Measurements from ENCODE around the gene SBK3.
"Not testable (repeated sequence)": the region's sequence is repeated elsewhere in the genome, so short reads cannot be mapped to it uniquely, and the experiment has no call there.

SBK3 gene

DNA sequence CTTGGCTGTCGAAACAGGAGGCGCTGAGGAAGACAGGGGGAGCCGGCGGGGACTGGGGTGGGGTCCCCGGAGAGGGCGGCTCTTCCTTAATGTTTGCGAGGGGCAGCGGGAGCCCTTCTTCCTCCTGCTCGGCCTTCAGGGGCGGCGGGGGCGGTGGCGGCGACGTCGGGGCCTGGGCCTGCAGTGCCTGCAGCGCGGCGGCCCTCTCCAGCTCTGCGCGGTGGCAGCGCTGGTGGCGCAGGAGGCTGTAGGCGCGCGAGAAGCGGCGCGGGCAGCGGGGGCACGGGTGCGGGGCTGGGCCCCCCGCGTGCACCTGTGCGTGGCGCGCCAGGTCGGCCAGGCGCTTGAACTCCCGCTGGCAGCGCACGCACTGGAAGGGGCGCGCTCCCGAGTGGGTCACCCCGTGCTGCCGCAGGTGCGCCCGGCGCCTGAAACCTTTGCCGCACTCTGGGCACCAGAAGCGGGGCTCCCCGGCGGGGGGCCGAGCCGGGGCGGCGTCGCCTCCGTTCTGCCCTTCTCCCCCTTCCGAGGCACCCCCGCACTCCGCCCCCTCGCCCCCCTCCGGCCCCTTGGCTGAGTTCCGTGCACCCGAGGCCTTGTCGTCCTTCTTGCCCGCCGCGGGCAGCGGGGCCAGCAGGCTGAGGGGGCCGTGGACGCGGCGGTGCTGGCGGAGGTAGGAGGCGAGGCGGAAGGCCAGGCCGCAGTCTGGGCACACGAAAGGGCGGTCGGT is 32.9 kb upstream of the SBK3 start:
- no peak for DNase-seq (ENCODE audit: low read depth in 4 of 4, low spot score in 1 of 4)

DNA sequence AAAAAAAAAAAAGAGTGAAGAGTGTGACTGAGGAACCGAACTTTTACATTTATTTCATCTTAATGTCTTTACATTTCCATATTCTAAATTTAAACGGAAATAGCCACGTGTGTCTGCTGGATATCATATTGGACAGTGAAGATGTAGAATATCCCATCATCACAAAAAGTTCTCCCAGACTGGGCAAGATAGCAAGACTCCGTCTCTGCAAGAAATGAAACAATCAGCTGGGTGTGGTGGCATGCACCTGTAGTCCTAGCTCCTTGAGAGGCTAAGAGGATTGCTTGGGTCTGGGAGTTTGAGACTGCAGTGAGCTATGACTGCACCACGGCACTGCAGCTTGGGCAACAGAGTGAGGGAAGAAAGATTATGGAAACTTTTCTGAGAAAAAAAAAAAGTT is 31.4 kb upstream of the SBK3 start:
- no peak for DNase-seq (ENCODE audit: low read depth in 4 of 4, low spot score in 1 of 4)

DNA sequence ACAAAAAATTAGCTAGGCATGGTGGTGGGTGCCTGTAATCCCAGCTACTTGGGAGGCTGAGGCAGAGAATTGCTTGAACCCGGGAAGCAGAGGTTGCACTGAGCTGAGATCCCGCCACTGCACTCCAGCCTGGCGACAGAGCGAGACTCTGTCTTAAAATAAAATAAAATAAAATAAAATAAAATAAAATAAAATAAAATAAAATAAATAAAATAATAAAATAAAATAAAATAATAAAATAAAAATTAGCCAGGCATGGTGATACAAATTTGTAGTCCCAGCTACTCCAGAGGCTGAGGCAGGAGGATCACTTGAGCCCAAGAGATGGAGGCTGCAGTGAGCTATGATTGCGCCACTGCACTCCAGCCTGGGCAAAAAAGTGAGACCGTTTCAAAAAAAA is 28.6 kb upstream of the SBK3 start:
- DNase-seq (ENCODE audit: low read depth in 4 of 4, low spot score in 1 of 4), result not testable (repeated sequence)

GRCh38 chr19:55569477-55569876 is 24.1 kb upstream of the SBK3 start:
- DNase-seq (ENCODE audit: low read depth in 4 of 4, low spot score in 1 of 4), result not testable (repeated sequence)

DNA sequence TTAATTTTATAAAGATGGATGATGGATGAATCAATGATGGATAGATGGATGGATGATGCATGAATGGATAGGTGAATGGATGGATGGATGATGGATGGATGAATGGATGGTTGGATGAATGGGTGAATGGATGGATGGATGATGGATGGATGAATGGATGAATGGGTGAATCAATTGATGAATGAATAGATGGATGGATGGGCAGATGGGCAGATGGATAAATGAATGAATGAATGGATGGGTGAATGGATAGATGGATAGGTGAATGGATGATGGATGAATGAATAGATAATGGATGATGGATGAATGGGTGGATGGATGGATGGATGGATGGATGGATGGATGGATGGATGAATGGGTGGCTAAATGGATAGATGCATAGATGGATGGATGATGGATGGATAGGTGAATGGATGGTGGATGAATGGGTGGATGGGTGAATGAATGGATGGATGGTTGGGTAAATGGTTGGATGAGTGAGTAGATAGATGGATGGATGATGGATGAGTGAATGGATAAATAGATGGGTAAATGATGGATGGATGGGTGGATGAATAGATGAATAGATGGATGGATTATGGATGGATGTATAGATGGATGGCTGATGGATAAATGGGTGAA is 22.5 kb upstream of the SBK3 start:
- DNase-seq (ENCODE audit: low read depth in 4 of 4, low spot score in 1 of 4), result no peak

GRCh38 chr19:55566823-55567222 is 21.5 kb upstream of the SBK3 start:
- DNase-seq (ENCODE audit: low read depth in 4 of 4, low spot score in 1 of 4), result no peak

- DNase-seq (ENCODE audit: low read depth in 4 of 4, low spot score in 1 of 4), result no peak
Measured at GRCh38 chr19:55563261-55563690, 17.9 kb upstream of the SBK3 start.

DNA sequence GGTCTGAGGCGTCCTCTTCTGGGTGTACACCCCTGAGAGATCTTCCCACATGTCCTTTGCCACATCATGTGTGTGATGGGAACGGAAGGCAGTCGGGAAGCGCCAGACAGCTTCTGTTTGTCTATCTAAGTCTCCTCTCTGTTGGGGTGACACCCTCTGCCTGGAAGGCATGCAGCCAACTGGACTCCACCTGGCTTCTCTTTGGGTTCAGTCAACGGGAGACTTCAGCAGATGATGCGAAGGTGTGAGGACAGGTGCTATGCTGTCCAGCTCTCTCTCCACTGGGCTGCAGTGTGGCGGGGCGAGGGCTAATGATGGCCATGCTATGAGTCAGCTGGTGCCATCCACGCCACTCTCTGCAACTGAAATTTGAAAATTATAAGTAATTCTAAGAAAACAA is 14.3 kb upstream of the SBK3 start:
- DNase-seq (ENCODE audit: low read depth in 4 of 4, low spot score in 1 of 4), result no peak

GRCh38 chr19:55554741-55555152 is 9.4 kb upstream of the SBK3 start:
- no peak for DNase-seq (ENCODE audit: low read depth in 4 of 4, low spot score in 1 of 4)

- no peak for DNase-seq (ENCODE audit: low read depth in 4 of 4, low spot score in 1 of 4)
Measured at GRCh38 chr19:55554302-55554701, 9.0 kb upstream of the SBK3 start.

DNA sequence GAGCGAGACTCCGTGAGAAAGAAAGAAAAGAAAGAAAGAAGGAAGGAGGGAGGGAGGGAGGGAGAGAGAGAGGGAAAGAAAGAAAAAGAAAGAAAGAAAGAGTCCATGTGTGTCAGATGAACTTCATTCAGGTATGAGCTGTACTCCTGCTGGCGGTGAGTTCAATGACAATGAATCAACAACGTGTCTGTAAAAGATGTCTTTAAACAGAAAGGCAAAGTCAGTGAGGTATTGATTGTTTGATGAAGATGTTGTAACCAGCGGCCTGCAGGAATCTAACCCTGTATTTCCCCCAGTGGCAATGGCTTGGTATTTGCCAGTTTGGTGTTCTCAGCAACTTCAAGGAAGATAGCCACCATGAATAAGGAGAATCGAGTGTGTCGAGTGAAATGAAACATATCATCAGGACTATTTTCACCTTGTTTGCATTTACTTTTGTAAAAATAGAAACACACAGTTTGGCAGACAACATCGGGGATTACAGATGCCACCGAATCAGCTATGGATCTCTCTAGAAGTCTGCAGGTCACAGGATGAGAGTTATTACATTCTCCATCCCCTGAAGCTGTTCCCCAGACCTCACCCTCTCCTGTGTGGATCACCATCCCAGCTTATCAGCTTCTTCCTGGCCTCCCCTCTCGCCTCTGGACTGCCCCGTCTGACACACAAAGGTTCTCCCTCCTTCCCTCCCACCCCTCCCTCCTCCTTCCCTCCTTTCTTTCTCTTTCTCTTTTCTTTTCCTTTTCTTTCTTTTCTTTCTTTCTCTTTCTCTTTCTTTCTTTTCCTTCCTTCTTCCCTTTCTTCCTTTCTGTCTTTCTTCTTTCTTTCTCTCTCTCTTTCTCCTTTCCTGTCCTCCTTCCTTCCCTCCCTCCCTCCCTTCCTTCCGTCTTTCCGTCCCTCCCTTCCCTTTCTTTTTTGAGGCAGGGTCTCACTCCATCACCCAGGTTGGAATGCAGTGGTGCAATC is 8.2 kb upstream of the SBK3 start:
- DNase-seq (ENCODE audit: low read depth in 4 of 4, low spot score in 1 of 4), result no peak

GRCh38 chr19:55552620-55553019 is 7.3 kb upstream of the SBK3 start:
- DNase-seq (ENCODE audit: low read depth in 4 of 4, low spot score in 1 of 4), result no peak

DNA sequence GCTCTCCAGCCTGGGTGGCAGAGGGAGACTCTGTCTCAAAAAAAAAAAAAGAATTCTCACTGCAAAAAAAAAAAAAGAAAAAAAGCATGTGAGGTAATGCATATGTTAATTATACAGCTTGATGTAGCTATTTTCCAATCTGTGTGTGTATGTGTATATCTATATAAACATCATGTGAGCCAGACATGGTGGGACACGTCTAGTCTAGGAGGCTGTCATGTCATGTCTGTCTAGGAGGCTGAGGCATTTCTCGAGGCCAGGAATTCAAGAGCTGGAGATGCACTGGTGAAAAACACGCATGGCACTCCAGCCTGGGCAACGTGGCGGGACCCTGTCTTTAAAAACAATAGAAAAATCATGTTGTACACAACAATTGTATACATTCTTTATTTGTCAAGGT is 6.9 kb upstream of the SBK3 start:
- DNase-seq (ENCODE audit: low read depth in 4 of 4, low spot score in 1 of 4), result no peak

DNA sequence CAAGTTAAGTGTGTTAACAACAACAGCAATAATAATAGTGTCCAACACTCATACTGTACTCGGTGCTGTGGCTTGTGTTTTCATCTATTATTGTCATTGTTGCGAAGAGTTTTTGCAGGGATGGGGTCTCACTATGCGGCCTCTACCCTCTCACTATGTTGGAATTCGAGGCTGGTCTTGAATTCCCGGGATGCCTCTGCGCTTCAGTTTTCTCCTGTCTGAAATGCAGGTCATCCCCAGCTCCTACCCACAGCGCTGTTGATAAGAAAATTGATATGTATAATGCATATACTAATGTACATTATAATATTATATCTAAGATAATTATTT is 4.9 kb upstream of the SBK3 start:
- DNase-seq (ENCODE audit: low read depth in 4 of 4, low spot score in 1 of 4), result no peak

DNA sequence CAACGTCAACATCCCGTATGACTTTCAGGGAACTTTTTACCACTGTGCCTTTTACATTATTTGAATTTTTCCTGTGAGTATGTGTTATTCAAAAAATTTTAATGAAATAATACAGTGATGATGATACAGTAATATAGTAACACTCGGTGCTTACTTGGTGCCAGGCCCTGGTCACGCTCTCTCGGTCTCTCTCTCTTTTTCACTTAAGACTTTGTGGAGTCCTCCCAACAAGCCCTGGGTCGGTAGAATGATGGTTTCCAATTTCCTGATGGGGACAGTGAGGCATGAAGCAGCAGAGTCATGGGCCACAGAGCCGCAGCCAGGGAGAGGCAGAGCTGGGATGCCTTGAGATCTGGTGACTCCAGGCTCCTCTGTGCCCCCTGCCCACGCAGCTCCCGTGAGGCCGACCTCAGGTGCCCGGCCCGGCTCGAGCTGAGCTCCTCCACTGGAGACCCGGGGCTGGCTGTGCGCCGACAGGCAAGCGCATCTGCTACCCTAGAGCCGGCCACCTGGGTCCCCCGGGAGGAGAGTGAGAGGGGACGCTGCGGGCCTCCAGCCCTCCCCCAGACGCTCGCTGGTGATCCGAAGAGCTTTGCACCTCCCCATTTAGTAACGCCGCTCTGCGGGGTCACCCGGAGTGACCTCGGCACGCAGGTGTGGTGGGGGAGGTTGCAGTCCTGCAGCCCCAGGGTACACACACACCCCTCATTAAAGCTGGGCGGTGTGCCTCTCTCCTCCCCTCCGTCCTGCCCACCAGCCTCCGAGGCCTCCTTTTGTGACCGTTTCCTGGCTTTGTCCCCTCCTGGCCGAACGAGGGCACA is 4.4 kb upstream of the SBK3 start:
- no peak for DNase-seq (ENCODE audit: low read depth in 4 of 4, low spot score in 1 of 4)

DNA sequence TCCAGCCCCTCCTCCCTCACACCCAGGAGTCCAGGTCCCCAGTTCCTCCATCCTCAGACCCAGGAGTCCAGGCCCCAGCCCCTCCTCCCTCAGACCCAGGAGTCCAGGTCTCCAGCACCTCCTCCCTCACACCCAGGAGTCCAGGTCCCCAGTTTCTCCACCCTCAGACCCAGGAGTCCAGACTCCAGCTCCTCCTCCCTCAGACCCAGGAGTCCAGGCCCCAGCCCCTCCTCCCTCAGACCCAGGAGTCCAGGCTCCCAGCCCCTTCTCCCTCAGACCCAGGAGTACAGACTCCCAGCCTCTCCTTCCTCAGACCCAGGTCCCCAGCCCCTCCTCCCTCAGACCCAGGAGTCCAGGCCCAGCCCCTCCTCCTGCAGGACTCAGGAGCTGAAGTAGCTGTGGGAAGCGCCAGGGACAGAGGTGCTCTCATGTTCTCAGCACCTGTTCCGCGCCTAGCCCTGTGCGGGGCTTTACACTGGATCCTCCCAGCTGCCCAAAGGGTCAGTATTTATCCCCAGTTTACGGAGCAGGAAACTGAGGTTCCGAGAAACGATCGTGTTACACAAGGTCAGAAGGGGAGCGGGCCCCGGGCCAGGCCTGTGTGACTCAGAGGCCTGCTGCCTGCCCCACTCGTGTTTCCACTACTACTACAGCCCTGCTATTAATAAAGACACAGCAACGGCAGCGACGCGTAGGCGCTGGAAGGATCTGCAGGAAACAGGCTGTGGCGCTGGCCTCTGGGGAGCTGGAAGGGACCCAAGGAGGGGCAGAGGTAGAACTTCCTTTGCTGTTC is 1.7 kb upstream of the SBK3 start:
- no peak for DNase-seq (ENCODE audit: low read depth in 4 of 4, low spot score in 1 of 4)

DNA sequence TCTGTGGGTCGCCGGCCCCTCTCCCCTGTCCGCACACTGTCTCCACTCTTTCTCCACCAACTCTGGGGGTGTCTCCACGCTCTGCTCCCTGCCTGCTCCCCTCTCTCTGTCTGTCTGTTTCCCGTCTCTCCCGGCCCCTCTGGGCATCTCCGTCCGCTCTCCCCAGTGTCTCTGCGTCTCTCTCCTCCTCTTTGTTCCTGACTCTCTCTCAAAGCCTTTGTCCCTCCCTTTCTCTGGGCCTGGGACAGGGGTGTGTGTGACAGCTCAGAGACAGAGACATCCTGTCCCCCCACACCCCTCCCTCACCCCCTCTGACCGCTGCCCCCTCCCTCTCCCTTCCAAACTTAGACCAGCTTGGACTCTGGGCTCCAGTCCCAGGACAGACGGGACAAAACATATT is 668 bp upstream of the SBK3 start:
- DNase-seq (ENCODE audit: low read depth in 4 of 4, low spot score in 1 of 4), result no peak

GRCh38 chr19:55544776-55545439 is 435 bp downstream of the SBK3 start:
- DNase-seq (ENCODE audit: low read depth in 4 of 4, low spot score in 1 of 4), result no peak

- DNase-seq (ENCODE audit: low read depth in 4 of 4, low spot score in 1 of 4), result no peak
Measured at GRCh38 chr19:55544014-55544413, 1.3 kb downstream of the SBK3 start.

DNA sequence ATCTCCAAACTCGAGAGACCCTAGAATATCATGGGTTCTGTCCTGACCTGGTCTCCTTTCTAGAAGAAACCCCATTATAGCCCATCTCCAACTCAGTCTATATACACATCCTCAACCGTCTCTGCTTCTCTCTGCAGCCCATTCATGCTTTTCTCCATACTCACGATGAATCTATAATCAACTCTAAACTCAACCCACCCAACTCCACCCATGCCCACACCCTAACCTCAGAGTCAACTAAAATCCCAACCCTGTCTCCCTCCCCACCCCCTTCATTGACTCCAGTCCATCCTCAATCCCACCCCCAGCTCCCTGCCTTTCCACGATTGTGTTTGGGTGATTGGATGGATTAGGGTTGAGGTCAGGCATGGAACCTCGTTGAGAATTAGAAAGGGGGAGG is 1.8 kb downstream of the SBK3 start:
- DNase-seq (ENCODE audit: low read depth in 4 of 4, low spot score in 1 of 4), result no peak
